ENCODE measurements around the gene DAPK3.
"Not testable (repeated sequence)": the region's sequence is repeated elsewhere in the genome, so short reads cannot be mapped to it uniquely, and the experiment has no call there.

DAPK3 gene

GRCh38 chr19:3969435-3970312, 1.2 kb downstream of the DAPK3 start:
- peak overlapping the region; percentile 94 to 99 for H3K27ac ChIP-seq
- peaks cover 31 to 35% (median 33%) of the 10 kb centered on the region in 3 donors for H3K36me3 ChIP-seq
- intact Hi-C loops (cut with DNase I; ENCODE audit: low total_unique reads), result loop anchor here (10.0 kb wide), 2 partner anchors 205 to 435 kb away; partner anchors contain the start of genes APBA3, MRPL54 and TEKTIP1
- peak in 1 of 2 experiments; percentile 24 for TF ChIP-seq CTCF (IDR thresholded peaks at IDR 0.05)
- no peaks in the 10 kb centered on the region for H3K9me3 ChIP-seq
- DNase-seq, result peak; percentile 49 to 82
- H3K27me3 ChIP-seq, result no peaks in the 10 kb centered on the region
- H3K4me3 ChIP-seq, result peak overlapping the region; percentile 68 to 100
- peaks cover 8 to 58% (median 51%) of the 10 kb centered on the region in 4 donors for H3K4me1 ChIP-seq

- DNase-seq, result peak; percentile 94 to 98
- Histone ChIP-seq H3K4me3 (peak overlapping the region; percentile 68 to 100), H3K27ac (peak overlapping the region; percentile 94 to 99), H3K36me3 (peaks cover 40 to 44% (median 42%) of the 10 kb centered on the region in 3 donors), H3K9me3 (no peaks in the 10 kb centered on the region), H3K4me1 (peaks cover 8 to 60% (median 54%) of the 10 kb centered on the region in 4 donors), H3K27me3 (no peaks in the 10 kb centered on the region)
- intact Hi-C loops (cut with DNase I; ENCODE audit: low total_unique reads), result loop anchor here (10.0 kb wide), 2 partner anchors 204 to 434 kb away; partner anchors contain the start of genes APBA3, MRPL54 and TEKTIP1
- no peak for TF ChIP-seq CTCF (IDR thresholded peaks at IDR 0.05)
Measured at GRCh38 chr19:3968556-3969434, 2.1 kb downstream of the DAPK3 start.

GRCh38 chr19:3967983-3968382, 2.9 kb downstream of the DAPK3 start:
- H3K4me1 ChIP-seq, result peaks cover 8 to 60% (median 54%) of the 10 kb centered on the region in 4 donors
- H3K27ac ChIP-seq, result peak overlapping the region; percentile 78 to 94
- intact Hi-C loops (cut with DNase I; ENCODE audit: low total_unique reads), result loop anchor here (10.0 kb wide), 2 partner anchors 203 to 433 kb away; partner anchors contain the start of genes APBA3, MRPL54 and TEKTIP1
- DNase-seq, H3K9me3 ChIP-seq, H3K27me3 ChIP-seq: not testable (repeated sequence)
- peaks cover 48 to 52% (median 50%) of the 10 kb centered on the region in 3 donors for H3K36me3 ChIP-seq
- peak overlapping the region; percentile 68 to 100 for H3K4me3 ChIP-seq

- no peaks in the 10 kb centered on the region for H3K9me3 ChIP-seq
- H3K4me1 ChIP-seq, result peaks cover 8 to 58% (median 52%) of the 10 kb centered on the region in 4 donors
- H3K27ac ChIP-seq, result peak overlapping the region; percentile 78 to 94
- no peaks in the 10 kb centered on the region for H3K27me3 ChIP-seq
- no peak for TF ChIP-seq CTCF (IDR thresholded peaks at IDR 0.05)
- intact Hi-C loops (cut with DNase I; ENCODE audit: low total_unique reads), result loop anchor here (10.0 kb wide), 2 partner anchors 202 to 432 kb away; partner anchors contain the start of genes APBA3, MRPL54 and TEKTIP1
- DNase-seq, result no peak
- H3K36me3 ChIP-seq, result peaks cover 63 to 66% (median 65%) of the 10 kb centered on the region in 3 donors
- H3K4me3 ChIP-seq, result peak overlapping the region; percentile 1 to 68
Measured at GRCh38 chr19:3966051-3967017, 4.6 kb downstream of the DAPK3 start.
